Measurements from ENCODE around the gene MCRIP2.

DNA sequence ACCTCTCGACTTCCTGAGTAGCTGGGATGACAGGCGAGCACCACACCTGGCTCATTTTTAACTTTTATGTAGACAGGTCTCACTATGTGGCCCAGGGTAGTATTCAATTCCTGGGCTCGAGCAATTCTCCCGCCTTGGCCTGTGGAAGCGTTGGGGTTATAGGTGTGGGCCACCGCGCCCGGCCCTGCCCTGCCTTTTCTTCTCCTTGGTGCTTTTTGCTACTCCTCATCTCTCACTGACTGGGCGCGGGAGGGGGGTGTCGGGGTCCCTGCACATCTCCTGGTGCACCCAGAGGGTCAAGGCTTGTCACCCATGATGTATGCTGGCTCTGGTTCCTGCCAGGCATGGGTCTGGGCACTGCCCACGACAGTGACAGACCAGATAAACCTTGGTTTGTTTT lies 2.9 kb downstream of the MCRIP2 start:
- TF ChIP-seq CTCF (IDR thresholded peaks at IDR 0.05) (no peak), POLR2A (IDR thresholded peaks at IDR 0.05) (no peak), POLR2AphosphoS5 (IDR thresholded peaks at IDR 0.05; ENCODE audit: insufficient read depth in 1 of 2, low read depth in 1 of 2) (no peak)
